ENCODE results near the gene ABTB2. TPM values are rescaled to one million over a fixed set of nuclear protein-coding genes. Genes with fewer than 3 reads are reported as not detected.

ABTB2 gene
- total RNA-seq, 1 donor from 2014 or later = 0.89 TPM

DNA sequence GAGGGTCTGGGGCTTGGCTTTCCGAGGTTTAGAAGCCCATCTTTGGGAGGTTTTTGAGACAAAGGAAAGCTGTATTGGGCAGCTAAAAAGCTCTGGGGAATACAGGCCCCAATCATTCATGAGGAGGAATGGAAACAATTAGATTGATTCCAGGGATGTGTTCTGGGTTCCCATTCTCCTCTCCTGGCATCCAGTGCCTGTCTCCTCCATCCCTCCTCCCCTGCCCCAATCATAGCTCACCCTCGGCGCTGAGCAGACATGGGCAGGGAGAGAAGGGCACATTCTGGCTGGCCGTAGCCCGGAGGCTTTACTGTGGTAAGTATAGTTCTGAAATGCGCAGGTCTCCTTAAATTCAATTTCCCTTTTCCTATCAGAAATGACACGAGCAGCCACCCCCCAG is 42.4 kb downstream of the ABTB2 start:
- H3K36me3 Mint-ChIP-seq (ENCODE audit: unreplicated experiment) = no peaks in the 10 kb centered on the region
- TF ChIP-seq, protein P1, sequence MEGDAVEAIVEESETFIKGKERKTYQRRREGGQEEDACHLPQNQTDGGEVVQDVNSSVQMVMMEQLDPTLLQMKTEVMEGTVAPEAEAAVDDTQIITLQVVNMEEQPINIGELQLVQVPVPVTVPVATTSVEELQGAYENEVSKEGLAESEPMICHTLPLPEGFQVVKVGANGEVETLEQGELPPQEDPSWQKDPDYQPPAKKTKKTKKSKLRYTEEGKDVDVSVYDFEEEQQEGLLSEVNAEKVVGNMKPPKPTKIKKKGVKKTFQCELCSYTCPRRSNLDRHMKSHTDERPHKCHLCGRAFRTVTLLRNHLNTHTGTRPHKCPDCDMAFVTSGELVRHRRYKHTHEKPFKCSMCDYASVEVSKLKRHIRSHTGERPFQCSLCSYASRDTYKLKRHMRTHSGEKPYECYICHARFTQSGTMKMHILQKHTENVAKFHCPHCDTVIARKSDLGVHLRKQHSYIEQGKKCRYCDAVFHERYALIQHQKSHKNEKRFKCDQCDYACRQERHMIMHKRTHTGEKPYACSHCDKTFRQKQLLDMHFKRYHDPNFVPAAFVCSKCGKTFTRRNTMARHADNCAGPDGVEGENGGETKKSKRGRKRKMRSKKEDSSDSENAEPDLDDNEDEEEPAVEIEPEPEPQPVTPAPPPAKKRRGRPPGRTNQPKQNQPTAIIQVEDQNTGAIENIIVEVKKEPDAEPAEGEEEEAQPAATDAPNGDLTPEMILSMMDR (IDR thresholded peaks at IDR 0.05) = no peak
- no peak overlapping the region for H3K27ac Mint-ChIP-seq (ENCODE audit: unreplicated experiment)
- no peaks in the 10 kb centered on the region for H3K4me1 Mint-ChIP-seq (ENCODE audit: unreplicated experiment)
- H3K9me3 Mint-ChIP-seq (ENCODE audit: unreplicated experiment) = no peaks in the 10 kb centered on the region
- no peak for DNase-seq (ENCODE audit: extremely low spot score, unreplicated experiment)
- H3K27me3 Mint-ChIP-seq (ENCODE audit: unreplicated experiment) = peaks cover 9% of the 10 kb centered on the region
- no peak overlapping the region for H3K4me3 Mint-ChIP-seq (ENCODE audit: unreplicated experiment)

DNA sequence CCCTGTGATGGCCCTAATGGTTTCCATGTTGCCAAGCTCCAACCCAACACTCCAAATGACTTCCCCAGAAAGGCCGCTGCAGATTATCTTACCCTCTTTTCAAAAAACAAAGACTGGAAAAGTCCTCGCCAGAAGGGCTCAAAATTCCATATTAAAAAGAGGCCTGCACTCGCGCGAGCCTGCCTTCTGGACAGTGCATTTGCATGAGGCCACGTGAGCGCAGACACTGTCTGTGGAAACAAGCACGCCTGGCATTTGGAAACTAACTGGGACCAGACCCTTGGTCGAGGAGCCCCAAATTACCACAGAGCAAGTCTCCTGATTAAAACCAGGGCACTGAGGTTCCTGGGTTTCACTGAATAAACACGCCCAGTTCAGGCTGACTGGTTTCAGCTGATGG is 42.9 kb downstream of the ABTB2 start:
- H3K27ac Mint-ChIP-seq (ENCODE audit: unreplicated experiment) = no peak overlapping the region
- DNase-seq (ENCODE audit: extremely low spot score, unreplicated experiment) = no peak
- peaks cover 12% of the 10 kb centered on the region for H3K27me3 Mint-ChIP-seq (ENCODE audit: unreplicated experiment)
- H3K4me3 Mint-ChIP-seq (ENCODE audit: unreplicated experiment) = no peak overlapping the region
- H3K9me3 Mint-ChIP-seq (ENCODE audit: unreplicated experiment) = no peaks in the 10 kb centered on the region
- TF ChIP-seq, protein P1 (IDR thresholded peaks at IDR 0.05) = no peak
- H3K4me1 Mint-ChIP-seq (ENCODE audit: unreplicated experiment) = no peaks in the 10 kb centered on the region
- no peaks in the 10 kb centered on the region for H3K36me3 Mint-ChIP-seq (ENCODE audit: unreplicated experiment)

DNA sequence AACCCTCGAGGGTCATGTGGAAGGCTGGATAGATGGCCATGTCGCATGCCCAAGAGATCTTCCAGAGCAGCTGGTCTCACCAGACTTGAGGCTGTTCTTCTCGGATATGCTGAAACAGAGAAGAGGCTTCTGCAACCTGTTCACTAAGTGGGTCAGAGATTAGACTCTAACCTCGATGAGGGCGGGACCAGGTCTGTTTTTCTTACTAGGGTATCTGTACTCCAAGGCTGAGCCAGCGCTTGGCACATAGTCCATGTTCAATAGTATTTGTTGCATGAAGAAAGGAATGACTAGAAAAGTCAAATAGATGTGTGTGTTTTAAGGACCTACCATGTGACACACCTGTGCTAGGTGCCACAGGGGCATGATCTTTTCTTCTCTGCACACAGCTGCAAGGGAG is 43.6 kb downstream of the ABTB2 start:
- Mint-ChIP-seq H3K4me1 (ENCODE audit: unreplicated experiment) (no peaks in the 10 kb centered on the region), H3K9me3 (ENCODE audit: unreplicated experiment) (no peaks in the 10 kb centered on the region), H3K27ac (ENCODE audit: unreplicated experiment) (no peak overlapping the region), H3K27me3 (ENCODE audit: unreplicated experiment) (peaks cover 13% of the 10 kb centered on the region), H3K36me3 (ENCODE audit: unreplicated experiment) (no peaks in the 10 kb centered on the region), H3K4me3 (ENCODE audit: unreplicated experiment) (no peak overlapping the region)
- no peak for DNase-seq (ENCODE audit: extremely low spot score, unreplicated experiment)
- TF ChIP-seq, protein P1 (IDR thresholded peaks at IDR 0.05) = no peak

DNA sequence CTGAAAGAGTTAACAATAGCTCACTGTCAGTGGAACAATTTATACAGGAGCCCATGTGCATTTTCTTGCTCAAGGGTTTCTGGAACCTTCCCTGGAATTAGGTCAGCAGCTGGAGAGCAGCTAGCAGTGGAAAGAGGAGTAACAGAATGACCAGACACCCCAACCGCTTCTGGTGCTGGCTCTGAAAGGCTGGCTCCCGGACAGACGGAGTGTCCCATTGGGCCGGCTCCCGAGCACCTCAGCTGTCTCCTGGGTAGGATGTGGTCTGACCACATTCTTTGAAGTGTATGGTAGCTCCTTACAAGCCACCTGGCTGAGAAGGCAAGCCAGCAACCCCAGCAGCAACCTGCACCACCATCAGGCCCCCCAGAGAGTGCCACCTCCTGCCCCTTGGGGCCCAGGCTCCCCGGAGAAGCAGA is 44.7 kb downstream of the ABTB2 start:
- no peak for DNase-seq (ENCODE audit: extremely low spot score, unreplicated experiment)
- Mint-ChIP-seq H3K4me1 (ENCODE audit: unreplicated experiment) (no peaks in the 10 kb centered on the region), H3K4me3 (ENCODE audit: unreplicated experiment) (no peak overlapping the region), H3K27me3 (ENCODE audit: unreplicated experiment) (peaks cover 13% of the 10 kb centered on the region), H3K27ac (ENCODE audit: unreplicated experiment) (no peak overlapping the region), H3K36me3 (ENCODE audit: unreplicated experiment) (no peaks in the 10 kb centered on the region), H3K9me3 (ENCODE audit: unreplicated experiment) (no peaks in the 10 kb centered on the region)
- TF ChIP-seq, protein P1 (IDR thresholded peaks at IDR 0.05) = no peak

DNA sequence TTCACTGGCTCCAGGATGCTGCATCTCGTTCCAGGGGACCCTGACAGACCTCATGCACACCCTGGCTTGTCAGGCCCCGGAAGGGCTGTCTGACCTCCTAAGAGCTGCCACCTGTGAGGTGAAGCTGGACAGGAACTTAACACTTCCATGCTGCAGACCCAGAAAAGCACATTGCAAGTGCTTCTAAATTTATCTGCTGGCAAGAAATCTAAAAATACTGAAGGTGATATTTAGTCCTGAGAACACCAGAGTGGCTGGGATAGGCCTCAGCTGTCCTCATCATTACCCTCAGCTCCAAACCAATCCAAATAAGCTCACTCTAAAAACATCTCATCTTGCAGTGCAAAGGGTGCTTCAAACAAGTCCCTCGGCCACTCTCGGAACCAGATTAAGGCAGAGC is 46.7 kb downstream of the ABTB2 start:
- Mint-ChIP-seq H3K36me3 (ENCODE audit: unreplicated experiment) (no peaks in the 10 kb centered on the region), H3K4me1 (ENCODE audit: unreplicated experiment) (no peaks in the 10 kb centered on the region), H3K9me3 (ENCODE audit: unreplicated experiment) (no peaks in the 10 kb centered on the region), H3K4me3 (ENCODE audit: unreplicated experiment) (no peak overlapping the region), H3K27me3 (ENCODE audit: unreplicated experiment) (peaks cover 13% of the 10 kb centered on the region), H3K27ac (ENCODE audit: unreplicated experiment) (no peak overlapping the region)
- TF ChIP-seq, protein P1 (IDR thresholded peaks at IDR 0.05) = no peak
- DNase-seq (ENCODE audit: extremely low spot score, unreplicated experiment) = no peak
